RPMI7951 (cell line): ENCODE measurements around the gene GLRA3. TPM values are rescaled to one million over a fixed set of nuclear protein-coding genes. Genes with fewer than 3 reads are reported as not detected.
"Not testable (repeated sequence)": the region's sequence is repeated elsewhere in the genome, so short reads cannot be mapped to it uniquely, and the experiment has no call there.

Experiments
- DNase-seq: peaks from one replicate; pipeline ENCODE4 v3.0.0-alpha.2; 2012; ENCODE audit warnings: low read depth
- total RNA-seq: library from RNA; depleted of rRNA; stranded (reverse); fragments of >200 nt; shearing (Covaris generic); gene quantifications from 2 replicates; pipeline ENCODE4 v1.2.3, GENCODE V29; 2014; rRNA removed

The GLRA3 gene
- not detected in 2 replicates for total RNA-seq

DNA sequence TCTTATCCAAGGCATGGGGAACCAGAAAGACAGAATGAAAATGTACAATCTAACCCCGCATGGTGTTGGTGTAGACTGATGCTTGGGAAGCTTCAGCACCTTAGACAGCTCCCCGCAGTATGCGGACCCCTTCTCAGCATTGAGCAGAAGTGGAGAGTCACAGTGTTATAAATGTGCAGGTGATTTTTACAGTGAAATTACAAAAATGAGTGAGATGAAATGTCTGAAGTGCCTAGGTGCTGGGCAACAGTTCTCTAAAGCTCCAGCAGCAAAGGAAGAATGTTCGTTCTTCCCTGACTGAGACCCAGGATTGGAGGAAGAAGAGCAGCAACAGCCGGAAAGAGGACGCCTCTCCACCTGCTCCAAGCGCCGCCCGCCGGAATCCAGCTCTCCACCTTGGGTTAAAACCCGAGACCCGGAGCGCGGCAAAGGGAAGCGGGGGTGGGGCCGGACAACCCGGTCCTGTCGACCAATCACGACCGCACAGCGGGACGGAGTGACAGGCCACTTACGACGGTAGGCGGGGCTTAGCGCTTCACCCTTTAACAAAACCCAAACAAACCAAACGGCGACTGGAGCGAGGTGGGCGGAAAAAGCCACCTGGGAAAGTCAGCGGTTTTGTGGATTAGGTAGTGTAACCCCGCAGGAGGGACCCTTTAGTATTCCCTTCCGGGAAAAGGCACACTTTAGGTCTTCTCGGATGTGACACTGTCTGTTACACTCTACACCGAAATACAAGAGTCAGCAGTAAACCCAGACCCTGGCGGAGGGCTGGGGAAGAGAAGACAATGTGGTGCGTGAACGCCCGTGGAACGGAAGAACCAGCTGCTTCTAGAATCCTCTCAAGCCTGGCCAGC is at the start of gene GLRA3:
Gene GLRA3 (minus strand): TSS at position 403 of the 857 bp plus-strand sequence. CDS start 436 bp downstream, outside the sequence.
- peak; percentile 1 for DNase-seq

DNA sequence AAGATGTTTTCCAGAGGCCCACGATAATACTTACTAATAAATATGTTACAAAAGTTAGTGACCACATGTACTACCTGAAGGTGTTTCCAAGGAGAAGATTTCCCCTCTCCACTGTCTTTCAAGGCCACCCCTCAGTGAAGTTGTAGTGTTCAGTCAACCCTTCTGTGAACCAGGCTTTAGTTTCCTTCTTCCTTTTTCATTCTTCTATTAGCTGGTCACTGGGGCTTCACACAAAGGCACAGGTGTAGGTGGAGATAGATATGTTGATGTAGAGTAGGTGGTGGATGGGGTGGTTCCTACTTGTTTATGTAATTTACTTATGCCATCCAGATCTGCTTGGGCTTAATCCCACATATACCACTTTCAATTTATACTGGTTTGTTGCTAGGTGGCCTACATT is 45.9 kb upstream of the GLRA3 start:
- no peak for DNase-seq

DNA sequence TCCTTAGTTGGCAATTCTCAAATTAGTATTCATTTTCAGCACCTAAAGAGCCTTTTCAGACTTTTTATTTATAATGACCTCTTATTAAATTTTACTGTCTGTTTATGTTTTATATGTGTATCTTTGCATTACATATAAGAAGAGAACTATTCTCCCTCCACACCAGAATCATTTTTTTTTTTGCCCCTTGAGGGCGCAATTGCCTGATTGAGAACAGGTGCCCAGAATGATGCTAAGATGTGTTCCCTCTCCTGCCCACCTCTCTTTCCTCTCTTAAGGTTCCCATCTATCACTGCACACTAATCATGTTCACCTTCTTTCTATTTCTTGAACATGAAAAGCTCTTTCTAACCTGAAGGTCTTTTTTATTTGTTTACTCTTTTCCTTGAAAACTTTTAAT is 44.9 kb upstream of the GLRA3 start:
- no peak for DNase-seq

DNA sequence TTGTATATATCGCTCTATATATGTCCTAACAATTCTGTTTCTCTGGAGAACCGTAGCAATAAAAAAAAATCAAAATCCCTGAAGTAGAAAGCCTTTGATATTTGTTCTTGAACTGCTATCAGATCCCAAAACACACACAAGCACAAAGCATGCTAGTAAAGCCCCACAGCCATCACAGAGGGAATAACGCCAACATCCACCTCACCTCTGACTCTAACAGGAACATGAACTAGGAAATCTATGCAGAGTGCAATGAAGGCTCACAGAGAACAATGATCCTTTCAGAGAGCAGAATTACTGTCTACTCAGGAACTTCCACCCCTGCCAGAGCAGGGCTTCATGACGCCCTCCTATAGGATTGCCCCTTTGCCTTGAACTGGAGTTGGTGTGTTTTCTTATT is 44.1 kb upstream of the GLRA3 start:
- not testable (repeated sequence) for DNase-seq

DNA sequence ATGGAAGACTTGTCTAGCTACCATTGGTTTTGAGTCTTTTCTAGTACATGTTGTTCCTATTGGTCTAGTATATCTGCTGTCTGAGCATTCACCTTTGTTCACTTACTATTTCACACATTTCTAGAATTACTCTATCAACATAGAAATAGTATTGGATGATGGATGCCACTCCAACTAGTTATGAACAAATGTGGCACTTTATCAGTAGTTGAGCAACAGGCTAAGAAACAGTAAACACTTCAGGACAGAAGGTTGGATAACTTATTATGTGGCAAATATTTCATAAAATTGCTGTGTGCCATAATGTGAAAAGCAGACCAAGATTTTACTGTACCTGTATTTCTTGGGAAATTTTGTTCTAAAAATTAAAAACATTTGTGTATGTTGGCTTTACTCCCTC is 42.4 kb upstream of the GLRA3 start:
- no peak for DNase-seq

DNA sequence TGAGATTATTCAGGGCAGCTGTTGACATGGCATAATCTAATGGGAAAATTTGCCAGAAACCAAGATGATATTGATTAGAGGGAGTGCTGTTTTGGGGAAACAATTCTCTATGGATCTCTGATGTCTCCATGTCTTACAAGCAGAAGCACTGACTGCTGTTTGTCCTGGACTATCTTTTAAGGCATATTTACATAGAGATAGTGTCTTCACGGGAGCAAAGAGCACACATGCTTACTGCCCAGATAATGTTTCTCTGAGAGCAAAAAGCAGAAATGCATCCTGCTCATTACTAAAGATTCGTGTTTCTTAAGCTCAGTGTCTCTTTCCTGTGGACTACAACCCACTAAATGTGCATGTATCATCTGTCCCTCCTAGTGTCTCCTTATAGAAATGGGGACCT is 41.3 kb upstream of the GLRA3 start:
- DNase-seq, result no peak

DNA sequence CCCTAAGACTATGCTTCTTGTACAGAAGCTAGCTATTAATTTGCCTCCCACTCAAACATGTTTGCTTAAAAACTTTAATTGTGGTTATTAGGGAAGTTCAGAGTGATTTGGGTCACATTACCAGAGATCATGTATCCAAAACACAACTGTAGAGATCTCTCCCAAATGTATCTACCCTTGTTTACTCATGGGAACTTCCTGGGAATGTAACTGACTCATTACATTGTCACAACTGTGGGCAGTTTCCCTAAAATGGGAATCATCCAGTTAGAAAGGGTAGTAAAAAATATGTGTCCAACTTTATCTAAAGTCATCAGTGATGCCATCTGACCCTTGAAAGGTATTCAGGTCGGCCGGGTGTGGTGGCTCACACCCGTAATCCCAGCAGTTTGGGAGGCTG is 40.3 kb upstream of the GLRA3 start:
- DNase-seq, result no peak

DNA sequence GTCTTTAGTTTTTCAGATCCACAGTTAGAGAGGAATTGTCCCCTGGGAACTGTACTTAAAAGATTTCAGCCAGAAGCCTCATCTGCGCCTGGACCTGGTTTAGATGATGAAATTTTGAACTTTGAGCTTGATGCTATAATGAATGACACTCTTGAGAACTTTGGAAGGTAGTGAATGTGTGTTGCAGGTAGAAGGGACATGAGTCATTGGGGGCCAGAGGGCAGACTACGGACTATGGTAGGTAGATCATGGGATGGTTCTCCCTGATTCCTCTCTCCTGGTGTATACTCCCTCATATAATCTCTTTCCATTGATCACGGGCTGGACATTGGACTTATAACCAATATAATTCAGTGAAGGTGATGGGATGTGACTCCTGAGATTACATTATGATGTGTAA is 38.9 kb upstream of the GLRA3 start:
- DNase-seq, result no peak

DNA sequence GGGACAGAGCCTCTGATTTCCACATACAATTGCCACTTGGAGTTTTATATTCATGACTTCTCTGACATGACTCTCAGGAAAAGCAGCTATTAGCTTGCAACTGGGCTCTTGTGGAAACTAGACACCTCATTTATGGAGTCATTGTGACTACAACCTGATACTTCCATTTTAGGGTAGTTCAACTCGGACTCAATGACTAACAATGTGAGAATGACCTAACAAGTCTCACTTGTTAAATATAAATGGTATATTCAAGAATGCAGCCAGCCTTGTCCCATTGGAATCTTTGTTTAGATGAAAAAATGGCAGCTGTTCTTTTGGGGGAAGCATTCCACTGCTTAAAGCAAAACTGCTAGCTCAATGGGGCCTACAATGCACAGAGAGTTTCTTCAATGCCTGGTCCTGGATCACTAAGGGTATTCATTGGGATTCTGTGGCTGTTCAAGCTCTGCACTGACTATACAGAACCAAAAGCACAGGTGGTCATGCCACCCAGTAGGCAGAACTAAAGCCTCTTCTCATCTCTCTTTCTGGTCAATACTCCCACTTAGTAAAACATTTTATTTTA is 36.5 kb upstream of the GLRA3 start:
- no peak for DNase-seq

DNA sequence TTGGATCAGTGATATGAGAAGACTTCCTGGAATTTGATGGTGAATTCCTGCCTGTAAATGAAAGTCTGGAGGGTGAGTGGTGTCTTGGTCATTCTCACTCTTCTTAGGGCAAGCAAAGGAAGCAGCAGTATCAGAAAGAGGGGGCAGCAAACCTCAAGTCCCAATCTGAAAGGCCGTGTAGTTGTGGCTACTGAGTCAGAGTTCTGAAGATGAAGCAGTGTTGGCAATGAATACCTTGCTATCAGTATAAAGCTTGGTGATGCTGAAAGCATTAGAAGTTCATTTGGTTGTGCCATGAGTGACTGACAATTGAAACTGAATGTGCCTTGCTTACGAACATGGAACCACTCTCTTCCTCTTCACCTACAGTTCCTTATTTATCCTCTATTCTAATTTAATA is 35.0 kb upstream of the GLRA3 start:
- DNase-seq, result no peak

DNA sequence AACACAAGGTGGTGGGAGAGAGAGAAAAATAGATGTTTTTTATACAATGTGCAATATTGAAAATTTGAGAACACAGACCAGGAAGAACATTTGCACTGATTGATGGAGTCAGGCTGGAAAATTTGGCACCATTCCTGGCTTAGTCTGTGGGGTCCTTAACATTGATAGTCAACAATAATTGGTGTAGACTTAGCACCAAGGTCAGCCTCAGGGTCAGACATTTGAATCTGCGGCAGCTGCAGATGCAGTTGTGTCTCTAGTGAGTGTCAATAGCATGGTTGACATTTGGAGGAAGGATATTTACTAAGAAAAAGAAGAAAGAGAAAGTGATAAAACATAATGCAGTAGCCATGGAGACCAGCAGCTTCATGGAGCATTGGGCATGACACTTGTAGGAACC is 31.5 kb upstream of the GLRA3 start:
- DNase-seq, result no peak

DNA sequence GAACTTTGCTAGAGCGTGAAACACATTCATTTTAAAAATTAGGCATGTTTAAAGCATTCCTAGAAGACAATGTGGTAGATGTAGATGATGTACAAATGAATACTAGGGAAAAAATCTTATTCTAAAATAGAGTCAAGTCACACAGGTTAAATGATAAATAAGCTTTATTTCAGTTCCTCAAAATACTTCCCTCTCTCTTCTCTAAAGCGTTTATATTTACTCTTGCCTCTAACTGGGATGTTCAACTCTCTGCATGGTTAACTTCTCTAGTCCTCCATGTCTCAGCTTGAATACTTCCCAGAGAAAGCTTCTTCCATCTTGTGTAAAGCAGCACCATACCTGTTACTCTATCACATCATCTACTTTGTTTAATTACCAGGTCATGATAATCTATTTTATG is 30.9 kb upstream of the GLRA3 start:
- no peak for DNase-seq

DNA sequence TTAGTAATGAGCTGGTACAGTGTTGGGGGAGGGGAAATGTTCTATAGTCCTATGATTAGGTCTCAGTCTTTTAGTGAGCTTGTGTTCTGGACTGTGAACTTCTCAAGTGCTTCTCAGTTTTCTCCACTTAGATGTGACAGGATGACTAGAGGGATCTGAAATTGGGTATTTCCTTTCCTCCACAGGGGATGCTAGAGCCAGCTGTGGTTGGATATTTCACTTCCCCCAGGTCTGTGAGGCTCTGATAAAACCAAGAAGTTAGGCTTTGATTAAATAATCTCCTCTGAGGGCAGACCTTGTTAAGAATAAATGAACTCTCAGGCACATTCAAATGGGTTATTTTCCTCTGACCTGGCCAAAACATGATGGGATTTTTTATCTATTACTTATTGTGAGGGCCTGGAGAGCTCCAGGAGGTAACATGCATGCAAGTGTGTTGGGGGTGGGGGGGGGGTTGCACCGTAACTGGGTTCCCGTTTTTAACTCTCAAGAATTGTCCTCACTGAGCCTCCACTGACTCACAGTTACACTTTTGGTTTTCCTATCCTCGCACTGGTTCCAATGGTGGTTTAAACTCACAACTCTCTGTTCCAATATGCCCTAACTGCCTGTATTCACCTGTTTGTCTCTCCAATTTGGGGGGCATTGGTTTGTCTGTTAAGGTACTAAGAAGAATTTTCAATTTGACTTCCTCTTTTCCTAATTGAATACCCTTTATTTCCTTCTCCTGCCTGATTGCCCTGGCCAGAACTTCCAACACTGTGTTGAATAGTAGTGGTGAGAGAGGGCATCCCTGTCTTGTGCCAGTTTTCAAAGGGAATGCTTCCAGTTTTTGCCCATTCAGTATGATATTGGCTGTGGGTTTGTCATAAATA is 28.1 kb upstream of the GLRA3 start:
- no peak for DNase-seq

DNA sequence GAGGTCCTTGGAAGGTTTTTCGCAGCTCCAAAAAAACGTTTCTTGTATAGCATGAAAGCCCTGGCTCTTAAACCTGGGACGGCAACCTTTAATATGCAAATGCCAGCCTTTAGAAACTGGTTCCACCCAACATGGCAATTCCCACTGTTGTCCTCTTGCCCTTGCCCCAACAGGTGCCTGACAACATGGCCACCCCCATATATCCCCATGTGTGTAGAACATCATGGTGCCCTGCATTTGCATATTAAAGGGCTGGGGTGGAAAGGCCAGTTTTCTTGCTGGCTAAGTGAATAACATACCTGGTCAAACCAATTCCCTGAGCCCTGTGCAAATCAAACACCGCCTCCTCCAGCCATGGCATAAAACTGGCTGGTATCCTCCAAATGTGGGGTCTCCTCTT is 26.0 kb upstream of the GLRA3 start:
- DNase-seq, result no peak

DNA sequence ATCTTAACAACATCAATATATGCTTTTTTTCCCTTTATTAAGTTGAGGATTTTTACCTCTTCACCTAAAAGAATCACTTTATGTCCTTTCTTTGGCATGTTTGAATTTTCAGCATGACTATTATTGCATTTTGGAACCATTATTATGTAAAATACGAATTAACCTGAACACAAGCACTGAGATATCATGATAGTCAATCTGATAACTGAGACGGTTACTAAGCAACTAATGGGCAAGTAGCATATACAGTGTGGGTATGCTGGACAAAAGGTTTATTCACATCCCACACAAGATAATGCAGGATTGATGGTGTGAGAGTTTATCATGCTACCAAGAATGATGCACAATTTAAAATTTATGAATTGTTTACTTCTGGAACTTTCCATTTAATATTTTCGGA is 24.6 kb upstream of the GLRA3 start:
- DNase-seq, result no peak

DNA sequence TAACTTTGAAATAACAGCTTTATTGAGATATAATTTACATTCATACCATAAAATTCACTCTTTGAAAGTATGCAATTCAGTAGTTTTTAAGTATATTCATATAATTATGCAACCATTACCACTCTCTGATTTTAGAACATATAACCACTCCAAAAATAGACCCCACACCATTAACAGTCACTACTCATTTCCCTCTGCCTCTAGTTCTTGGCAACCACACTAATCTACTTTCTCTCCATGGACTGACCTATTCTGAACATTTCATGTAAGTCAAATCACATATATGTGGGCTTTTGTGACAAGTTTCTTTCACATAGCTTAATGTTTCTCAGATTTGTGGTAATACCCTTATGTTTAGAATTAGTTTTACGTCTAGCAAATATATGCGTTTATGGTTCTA is 19.5 kb upstream of the GLRA3 start:
- no peak for DNase-seq

DNA sequence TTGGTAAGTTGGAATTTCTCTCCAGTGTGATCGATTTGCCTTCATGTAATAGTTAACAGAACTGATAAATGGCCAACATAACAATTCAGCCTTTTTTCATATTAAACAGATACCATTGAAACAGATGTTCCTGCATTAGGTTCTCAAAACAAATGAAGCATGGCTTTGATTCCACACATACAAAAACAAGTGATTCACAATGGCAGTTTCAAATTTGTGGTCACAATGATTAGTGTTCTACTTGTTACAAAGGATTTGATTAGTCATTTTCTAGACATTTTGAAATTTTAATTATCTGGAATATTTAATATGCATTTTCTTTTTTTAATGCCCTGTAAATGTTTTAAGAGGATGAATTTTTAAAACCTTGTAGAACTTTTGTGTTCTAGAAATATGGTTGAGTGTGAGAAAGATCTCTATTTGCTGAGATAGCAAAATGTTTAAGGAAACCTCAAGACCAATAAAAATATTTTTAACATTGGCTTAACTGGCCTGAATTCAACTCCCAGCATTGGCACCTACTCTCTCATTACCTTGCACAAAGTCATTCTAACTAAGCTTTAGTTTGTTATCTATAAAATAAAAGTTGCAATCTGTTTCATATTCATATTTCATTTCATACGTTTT is 18.9 kb upstream of the GLRA3 start:
- no peak for DNase-seq

DNA sequence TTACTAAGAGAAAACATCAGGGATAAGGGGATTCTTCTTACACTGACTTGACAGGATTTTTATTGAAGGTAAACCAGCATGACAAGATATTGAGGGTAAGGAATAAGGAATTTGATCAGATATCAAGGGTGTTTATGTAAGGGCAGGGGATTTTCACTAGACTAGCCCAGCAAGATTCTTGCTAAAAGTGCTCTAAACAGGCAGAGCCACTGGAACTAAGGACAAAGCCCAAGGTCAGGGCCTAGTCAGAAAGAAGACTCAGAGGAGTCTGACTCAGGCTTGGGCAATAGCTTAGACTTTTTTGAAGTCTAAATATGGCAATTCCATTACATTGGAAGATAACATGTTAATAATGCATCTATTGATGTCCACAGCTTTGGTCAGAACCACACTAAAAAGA is 6.5 kb upstream of the GLRA3 start:
- no peak for DNase-seq

DNA sequence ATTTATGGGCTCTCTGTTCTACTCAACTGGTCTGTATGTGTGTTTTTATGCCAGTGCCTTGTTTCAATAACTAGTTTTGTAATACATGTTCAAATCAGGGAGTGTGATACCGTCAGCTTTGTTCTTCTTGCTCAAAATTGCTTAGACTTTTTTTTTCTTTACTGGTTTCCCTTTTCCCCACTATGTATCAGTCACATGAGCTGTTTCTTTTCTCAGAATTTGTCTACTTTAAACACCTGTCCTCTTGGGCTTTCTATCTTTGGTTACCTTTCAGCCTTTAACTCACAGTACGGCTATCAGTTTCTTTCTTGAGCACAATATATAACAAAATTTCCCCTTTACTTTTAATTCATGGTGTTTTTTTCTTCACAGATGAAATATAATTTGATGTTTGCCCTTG is 5.4 kb upstream of the GLRA3 start:
- no peak for DNase-seq

DNA sequence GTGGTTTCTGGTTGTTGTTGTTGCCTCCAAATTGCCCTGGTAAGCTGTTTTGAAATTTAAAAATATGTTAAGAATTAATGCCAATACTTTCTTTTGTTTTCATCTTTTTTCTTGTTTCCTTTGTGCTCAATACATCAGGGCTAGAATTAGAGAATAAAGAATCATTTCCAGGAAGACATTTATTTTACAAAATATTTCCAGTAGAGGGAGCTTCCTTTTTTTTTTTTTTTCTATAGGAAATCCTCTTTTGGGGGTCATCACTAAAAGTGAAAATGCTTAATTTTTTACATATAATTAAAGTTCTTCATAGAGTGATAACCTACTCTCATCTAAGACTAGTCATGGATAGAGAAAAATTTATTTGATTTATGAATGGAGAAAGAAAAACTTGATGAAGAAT is 2.4 kb downstream of the GLRA3 start:
- DNase-seq, result no peak

DNA sequence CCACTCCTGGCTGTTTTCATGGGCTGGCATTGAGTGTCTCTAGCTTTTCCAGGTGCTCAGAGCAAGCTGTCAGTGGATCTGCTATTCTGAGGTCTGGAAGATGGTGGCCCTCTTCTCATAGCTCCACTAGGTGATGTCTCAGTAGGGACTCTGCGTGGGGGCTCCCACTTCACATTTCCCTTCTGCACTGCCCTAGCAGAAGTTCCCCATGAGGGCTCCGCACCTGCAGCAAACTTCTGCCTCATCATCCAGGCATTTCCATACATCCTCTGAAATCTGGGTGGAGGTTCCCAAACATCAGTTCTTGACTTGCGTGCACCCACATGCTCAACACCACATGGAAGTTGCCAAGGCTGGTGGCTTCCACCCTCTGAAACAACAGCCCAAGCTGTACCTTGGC is 13.8 kb downstream of the GLRA3 start:
- DNase-seq, result no peak

DNA sequence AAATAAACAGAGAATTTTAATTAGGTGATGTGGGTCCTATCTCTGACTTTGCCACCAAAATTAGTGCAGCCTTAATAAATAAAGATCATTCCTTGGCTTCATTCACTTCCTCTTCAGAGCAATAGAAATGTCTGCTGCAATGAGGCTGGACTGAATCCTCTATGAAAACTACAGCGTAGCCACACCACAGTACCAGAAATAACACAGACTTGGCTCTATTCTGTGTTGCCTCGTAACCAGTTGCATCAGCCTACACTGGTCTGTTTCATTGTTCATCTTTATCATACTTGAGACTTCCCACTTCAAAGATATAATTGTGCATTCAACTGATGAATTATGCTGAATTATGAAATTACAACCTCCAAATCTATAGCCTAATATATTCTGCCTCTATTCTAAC is 15.8 kb downstream of the GLRA3 start:
- DNase-seq, result no peak
